ENCODE results near the gene ME3.

DNA sequence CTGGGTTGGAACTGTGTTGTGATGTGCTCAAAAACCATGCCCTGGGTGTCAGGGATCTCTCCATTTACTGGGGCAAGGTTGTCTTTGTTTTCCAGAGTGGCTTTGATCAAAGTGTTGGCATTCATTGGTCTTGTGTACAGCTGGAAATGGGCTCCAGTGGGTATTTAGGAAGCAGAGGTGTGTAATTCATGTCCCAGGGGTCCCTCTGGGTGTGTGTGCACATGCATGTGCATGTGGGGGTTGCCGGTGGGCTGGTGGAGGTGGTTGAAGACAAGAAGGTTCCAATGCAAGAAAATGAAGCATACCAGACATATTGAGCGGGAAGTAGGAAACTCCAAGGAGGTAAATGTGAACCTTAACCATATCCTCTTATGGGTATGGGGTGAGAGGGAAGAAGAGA lies 121.7 kb downstream of the ME3 start:
- TF ChIP-seq, protein P1, sequence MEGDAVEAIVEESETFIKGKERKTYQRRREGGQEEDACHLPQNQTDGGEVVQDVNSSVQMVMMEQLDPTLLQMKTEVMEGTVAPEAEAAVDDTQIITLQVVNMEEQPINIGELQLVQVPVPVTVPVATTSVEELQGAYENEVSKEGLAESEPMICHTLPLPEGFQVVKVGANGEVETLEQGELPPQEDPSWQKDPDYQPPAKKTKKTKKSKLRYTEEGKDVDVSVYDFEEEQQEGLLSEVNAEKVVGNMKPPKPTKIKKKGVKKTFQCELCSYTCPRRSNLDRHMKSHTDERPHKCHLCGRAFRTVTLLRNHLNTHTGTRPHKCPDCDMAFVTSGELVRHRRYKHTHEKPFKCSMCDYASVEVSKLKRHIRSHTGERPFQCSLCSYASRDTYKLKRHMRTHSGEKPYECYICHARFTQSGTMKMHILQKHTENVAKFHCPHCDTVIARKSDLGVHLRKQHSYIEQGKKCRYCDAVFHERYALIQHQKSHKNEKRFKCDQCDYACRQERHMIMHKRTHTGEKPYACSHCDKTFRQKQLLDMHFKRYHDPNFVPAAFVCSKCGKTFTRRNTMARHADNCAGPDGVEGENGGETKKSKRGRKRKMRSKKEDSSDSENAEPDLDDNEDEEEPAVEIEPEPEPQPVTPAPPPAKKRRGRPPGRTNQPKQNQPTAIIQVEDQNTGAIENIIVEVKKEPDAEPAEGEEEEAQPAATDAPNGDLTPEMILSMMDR (IDR thresholded peaks at IDR 0.05; ENCODE audit: low read length) = no peak
- TF ChIP-seq EZH2 (optimal IDR thresholded peaks at IDR 0.05; ENCODE audit: low read depth, low read length) (no peak), EZH2phosphoT487 (IDR thresholded peaks at IDR 0.05; ENCODE audit: low read length) (no peak)

All from MM.1S (cell line).